T-helper 17 cell (primary cell): ENCODE data around the gene LONRF2. TPM values are rescaled to one million over a fixed set of nuclear protein-coding genes. Genes with fewer than 3 reads are reported as not detected.
"Not testable (repeated sequence)": the region's sequence is repeated elsewhere in the genome, so short reads cannot be mapped to it uniquely, and the experiment has no call there.

Experiments used
- ATAC-seq: fragments of 150-1000 bp; cut with Tn5 transposase; 2 replicates; pipeline ENCODE4 v1.10.0; 2021; ENCODE audit warnings: mild to moderate bottlenecking, moderate library complexity
- DNase-seq, 3 donors: peaks; one replicate each; pipeline versions ENCODE4 v3.0.0 to v3.0.0-alpha.2; 2020 to 2021
- H3K9me3 ChIP-seq: one replicate; pipeline ENCODE4 v1.7.0; 2013; ENCODE audit warnings: low read length, mild to moderate bottlenecking; ENCODE audit not compliant: control insufficient read depth, poor library complexity, severe bottlenecking
- H3K27ac Mint-ChIP-seq: one replicate; pipeline ENCODE4 v1.8.0; 2022; ENCODE audit warnings: mild to moderate bottlenecking, moderate library complexity, mixed read lengths
- H3K27me3 Mint-ChIP-seq: one replicate; pipeline ENCODE4 v1.8.0; 2022; ENCODE audit warnings: mixed read lengths
- H3K36me3 Mint-ChIP-seq: one replicate; pipeline ENCODE4 v1.8.0; 2022; ENCODE audit warnings: low read depth, mixed read lengths
- H3K4me1 Mint-ChIP-seq: one replicate; pipeline ENCODE4 v1.8.0; 2022; ENCODE audit warnings: mild to moderate bottlenecking, mixed read lengths
- H3K4me3 Mint-ChIP-seq: one replicate; pipeline ENCODE4 v1.8.0; 2022; ENCODE audit warnings: mild to moderate bottlenecking, moderate library complexity, mixed read lengths
- total RNA-seq, 4 donors: library from RNA in 2 of 4; stranded (reverse) in 2 of 4; gene quantifications; one replicate each; pipeline ENCODE4 v1.2.3 and lab custom pipeline; 2022 to 2026

The LONRF2 gene
- total RNA-seq, 2 donors from 2014 or later = 0.12 to 0.18 TPM

- ATAC-seq = no peak
- Mint-ChIP-seq H3K27ac (no peak overlapping the region), H3K4me1 (peaks cover 3% of the 10 kb centered on the region), H3K27me3 (peaks cover 17% of the 10 kb centered on the region), H3K36me3 (no peaks in the 10 kb centered on the region), H3K4me3 (no peak overlapping the region)
- H3K9me3 ChIP-seq = no peaks in the 10 kb centered on the region
- DNase-seq = no peak
These were observed 68.5 kb downstream of the LONRF2 start for GRCh38 chr2:100253786-100254185.

GRCh38 chr2:100252811-100253698 lies 69.2 kb downstream of the LONRF2 start:
- no peaks in the 10 kb centered on the region for H3K9me3 ChIP-seq
- no peak overlapping the region for H3K27ac Mint-ChIP-seq
- no peak overlapping the region for H3K4me3 Mint-ChIP-seq
- no peaks in the 10 kb centered on the region for H3K36me3 Mint-ChIP-seq
- DNase-seq (no peak), ATAC-seq (no peak)
- H3K27me3 Mint-ChIP-seq = peaks cover 17% of the 10 kb centered on the region
- H3K4me1 Mint-ChIP-seq = peaks cover 3% of the 10 kb centered on the region

- peaks cover 32% of the 10 kb centered on the region for H3K27me3 Mint-ChIP-seq
- H3K4me3 Mint-ChIP-seq = no peak overlapping the region
- peaks cover 11% of the 10 kb centered on the region for H3K4me1 Mint-ChIP-seq
- ATAC-seq (peak; percentile 44), DNase-seq (no peak)
- no peaks in the 10 kb centered on the region for H3K9me3 ChIP-seq
- H3K36me3 Mint-ChIP-seq = peaks cover 4% of the 10 kb centered on the region
- H3K27ac Mint-ChIP-seq = no peak overlapping the region
These were observed 71.7 kb downstream of the LONRF2 start for GRCh38 chr2:100250645-100251044.

GRCh38 chr2:100248971-100249370 lies 73.3 kb downstream of the LONRF2 start:
- peaks cover 32% of the 10 kb centered on the region for H3K27me3 Mint-ChIP-seq
- H3K36me3 Mint-ChIP-seq = peaks cover 4% of the 10 kb centered on the region
- no peak overlapping the region for H3K27ac Mint-ChIP-seq
- no peak overlapping the region for H3K4me3 Mint-ChIP-seq
- DNase-seq (no peak), ATAC-seq (no peak)
- H3K4me1 Mint-ChIP-seq = peaks cover 11% of the 10 kb centered on the region
- no peaks in the 10 kb centered on the region for H3K9me3 ChIP-seq

GRCh38 chr2:100248556-100248955 lies 73.7 kb downstream of the LONRF2 start:
- H3K27ac Mint-ChIP-seq, DNase-seq, H3K9me3 ChIP-seq, H3K36me3 Mint-ChIP-seq, ATAC-seq, H3K4me3 Mint-ChIP-seq: not testable (repeated sequence)
- Mint-ChIP-seq H3K4me1 (peaks cover 11% of the 10 kb centered on the region), H3K27me3 (peaks cover 32% of the 10 kb centered on the region)

- peaks cover 12% of the 10 kb centered on the region for H3K4me1 Mint-ChIP-seq
- H3K4me3 Mint-ChIP-seq = no peak overlapping the region
- no peaks in the 10 kb centered on the region for H3K9me3 ChIP-seq
- ATAC-seq (no peak), DNase-seq (no peak)
- H3K36me3 Mint-ChIP-seq = peaks cover 4% of the 10 kb centered on the region
- H3K27ac Mint-ChIP-seq = no peak overlapping the region
- H3K27me3 Mint-ChIP-seq = peaks cover 32% of the 10 kb centered on the region
These were observed 74.3 kb downstream of the LONRF2 start for GRCh38 chr2:100248044-100248330.

GRCh38 chr2:100247256-100248043 lies 74.9 kb downstream of the LONRF2 start:
- Mint-ChIP-seq H3K27me3 (peaks cover 32% of the 10 kb centered on the region), H3K4me1 (peaks cover 15% of the 10 kb centered on the region), H3K36me3 (peaks cover 4% of the 10 kb centered on the region), H3K27ac (no peak overlapping the region), H3K4me3 (peak overlapping the region; percentile 53)
- no peaks in the 10 kb centered on the region for H3K9me3 ChIP-seq
- ATAC-seq = peak; percentile 60
- no peak for DNase-seq

GRCh38 chr2:100246163-100247145 lies 75.8 kb downstream of the LONRF2 start:
- Mint-ChIP-seq H3K27me3 (peaks cover 32% of the 10 kb centered on the region), H3K4me1 (peaks cover 15% of the 10 kb centered on the region), H3K36me3 (peaks cover 4% of the 10 kb centered on the region), H3K4me3 (peak overlapping the region; percentile 10), H3K27ac (peak overlapping the region; percentile 17)
- ATAC-seq = no peak
- no peaks in the 10 kb centered on the region for H3K9me3 ChIP-seq
- DNase-seq = no peak

GRCh38 chr2:100245681-100246080 lies 76.6 kb downstream of the LONRF2 start:
- Mint-ChIP-seq H3K4me3 (no peak overlapping the region), H3K36me3 (peaks cover 4% of the 10 kb centered on the region), H3K4me1 (peaks cover 17% of the 10 kb centered on the region), H3K27ac (peak overlapping the region; percentile 17), H3K27me3 (peaks cover 32% of the 10 kb centered on the region)
- ATAC-seq (no peak), DNase-seq (no peak)
- no peaks in the 10 kb centered on the region for H3K9me3 ChIP-seq

GRCh38 chr2:100244881-100245605 lies 77.3 kb downstream of the LONRF2 start:
- Mint-ChIP-seq H3K27me3 (peaks cover 30% of the 10 kb centered on the region), H3K36me3 (peaks cover 4% of the 10 kb centered on the region), H3K4me3 (no peak overlapping the region), H3K27ac (peak overlapping the region; percentile 61), H3K4me1 (peaks cover 19% of the 10 kb centered on the region)
- no peaks in the 10 kb centered on the region for H3K9me3 ChIP-seq
- ATAC-seq (no peak), DNase-seq (no peak)

GRCh38 chr2:100243631-100244030 lies 78.7 kb downstream of the LONRF2 start:
- no peak overlapping the region for H3K27ac Mint-ChIP-seq

GRCh38 chr2:100242891-100243619 lies 79.2 kb downstream of the LONRF2 start:
- Mint-ChIP-seq H3K27ac (peak overlapping the region; percentile 39), H3K4me1 (peaks cover 16% of the 10 kb centered on the region), H3K27me3 (peaks cover 15% of the 10 kb centered on the region), H3K4me3 (no peak overlapping the region), H3K36me3 (peaks cover 4% of the 10 kb centered on the region)
- ATAC-seq = peak; percentile 65
- peak; percentile 25 to 43 (median 26) for DNase-seq
- H3K9me3 ChIP-seq = no peaks in the 10 kb centered on the region

More at GRCh38 chr2:100243631-100244030, 78.7 kb downstream of the LONRF2 start:
- H3K4me1 Mint-ChIP-seq = peaks cover 16% of the 10 kb centered on the region
- DNase-seq = no peak
- H3K36me3 Mint-ChIP-seq = peaks cover 4% of the 10 kb centered on the region
- no peak overlapping the region for H3K4me3 Mint-ChIP-seq
- no peaks in the 10 kb centered on the region for H3K9me3 ChIP-seq
- no peak for ATAC-seq
- peaks cover 21% of the 10 kb centered on the region for H3K27me3 Mint-ChIP-seq
